AG04449 (cell line): ENCODE measurements around the gene ZNF197.

ENCODE experiments used
- CTCF ChIA-PET: fragments of 350-600 bp; formaldehyde crosslinking; extraction: SDS; loops from one replicate; lab custom pipeline; 2021; ENCODE audit warnings: antibody characterized with exemption; lab: Yijun Ruan, JAX
- POLR2A ChIA-PET: fragments of 400-600, 350-600 bp; formaldehyde crosslinking; extraction: SDS; loops from one replicate; lab custom pipeline; 2020; ENCODE audit warnings: antibody characterized with exemption, inconsistent platforms; lab: Yijun Ruan, JAX
- DNase-seq: peaks from one replicate; pipeline ENCODE4 v3.0.0-alpha.2; 2010; ENCODE audit warnings: low read depth, low spot score
- H3K4me3 ChIP-seq: 2 replicates; pipeline ENCODE4 v1.5.1; 2011; ENCODE audit warnings: low read depth, mild to moderate bottlenecking, control low read depth, low read length
- TF ChIP-seq, protein P1 (sequence below): IDR thresholded peaks from one replicate; pipeline ENCODE4 v1.5.1; 2011; ENCODE audit warnings: mild to moderate bottlenecking, moderate library complexity, low read length, control low read depth, inconsistent platforms; ENCODE audit not compliant: insufficient read depth; ENCODE audit errors: missing control alignments

The ZNF197 gene

DNA sequence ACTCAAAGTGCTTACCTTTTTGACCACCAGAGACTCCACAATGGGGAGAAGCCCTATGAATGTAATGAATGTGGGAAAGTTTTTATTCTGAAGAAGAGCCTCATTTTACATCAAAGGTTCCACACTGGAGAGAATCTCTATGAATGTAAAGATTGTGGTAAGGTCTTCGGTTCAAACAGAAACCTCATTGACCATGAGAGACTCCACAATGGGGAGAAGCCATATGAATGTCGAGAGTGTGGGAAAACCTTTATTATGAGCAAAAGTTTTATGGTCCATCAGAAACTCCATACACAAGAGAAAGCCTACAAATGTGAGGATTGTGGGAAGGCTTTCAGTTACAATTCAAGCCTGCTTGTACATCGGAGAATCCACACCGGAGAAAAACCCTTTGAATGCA is 18.2 kb downstream of the ZNF197 start:
- TF ChIP-seq, protein P1, sequence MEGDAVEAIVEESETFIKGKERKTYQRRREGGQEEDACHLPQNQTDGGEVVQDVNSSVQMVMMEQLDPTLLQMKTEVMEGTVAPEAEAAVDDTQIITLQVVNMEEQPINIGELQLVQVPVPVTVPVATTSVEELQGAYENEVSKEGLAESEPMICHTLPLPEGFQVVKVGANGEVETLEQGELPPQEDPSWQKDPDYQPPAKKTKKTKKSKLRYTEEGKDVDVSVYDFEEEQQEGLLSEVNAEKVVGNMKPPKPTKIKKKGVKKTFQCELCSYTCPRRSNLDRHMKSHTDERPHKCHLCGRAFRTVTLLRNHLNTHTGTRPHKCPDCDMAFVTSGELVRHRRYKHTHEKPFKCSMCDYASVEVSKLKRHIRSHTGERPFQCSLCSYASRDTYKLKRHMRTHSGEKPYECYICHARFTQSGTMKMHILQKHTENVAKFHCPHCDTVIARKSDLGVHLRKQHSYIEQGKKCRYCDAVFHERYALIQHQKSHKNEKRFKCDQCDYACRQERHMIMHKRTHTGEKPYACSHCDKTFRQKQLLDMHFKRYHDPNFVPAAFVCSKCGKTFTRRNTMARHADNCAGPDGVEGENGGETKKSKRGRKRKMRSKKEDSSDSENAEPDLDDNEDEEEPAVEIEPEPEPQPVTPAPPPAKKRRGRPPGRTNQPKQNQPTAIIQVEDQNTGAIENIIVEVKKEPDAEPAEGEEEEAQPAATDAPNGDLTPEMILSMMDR: no peak
- no peak for DNase-seq
- ChIA-PET CTCF (no interaction called here), POLR2A (no interaction called here)
- no peak overlapping the region for H3K4me3 ChIP-seq

DNA sequence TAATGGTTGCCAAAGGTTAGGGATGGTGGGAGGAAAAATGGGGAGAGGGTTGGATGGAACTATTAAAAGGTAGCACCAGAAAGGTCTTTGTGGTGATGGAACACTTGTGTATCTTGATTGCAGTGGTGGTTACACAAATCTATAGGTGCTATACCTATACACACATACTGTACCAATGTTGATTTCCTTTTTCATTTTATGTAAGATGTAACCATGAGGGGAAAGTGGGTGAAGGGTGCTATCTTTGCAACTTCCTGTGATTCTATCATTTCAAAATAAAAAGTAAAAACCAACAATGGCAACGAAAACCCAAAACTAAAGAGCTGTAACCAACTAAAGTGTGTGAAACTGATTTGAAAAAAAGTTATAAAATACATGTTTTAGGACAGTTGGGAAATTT is 22.9 kb downstream of the ZNF197 start:
- DNase-seq: no peak
- TF ChIP-seq, protein P1: no peak
- CTCF ChIA-PET: interaction anchor here (1.2 kb wide), 1 partner anchor 10 kb away, joined by 4 read pairs; no protein-coding TSS in a partner anchor
- H3K4me3 ChIP-seq: no peak overlapping the region
- POLR2A ChIA-PET: interaction anchor here (0.9 to 1.3 kb wide), 2 partner anchors 13 to 22 kb away, joined by 3 to 7 read pairs; partner anchors contain the start of gene ZNF197

DNA sequence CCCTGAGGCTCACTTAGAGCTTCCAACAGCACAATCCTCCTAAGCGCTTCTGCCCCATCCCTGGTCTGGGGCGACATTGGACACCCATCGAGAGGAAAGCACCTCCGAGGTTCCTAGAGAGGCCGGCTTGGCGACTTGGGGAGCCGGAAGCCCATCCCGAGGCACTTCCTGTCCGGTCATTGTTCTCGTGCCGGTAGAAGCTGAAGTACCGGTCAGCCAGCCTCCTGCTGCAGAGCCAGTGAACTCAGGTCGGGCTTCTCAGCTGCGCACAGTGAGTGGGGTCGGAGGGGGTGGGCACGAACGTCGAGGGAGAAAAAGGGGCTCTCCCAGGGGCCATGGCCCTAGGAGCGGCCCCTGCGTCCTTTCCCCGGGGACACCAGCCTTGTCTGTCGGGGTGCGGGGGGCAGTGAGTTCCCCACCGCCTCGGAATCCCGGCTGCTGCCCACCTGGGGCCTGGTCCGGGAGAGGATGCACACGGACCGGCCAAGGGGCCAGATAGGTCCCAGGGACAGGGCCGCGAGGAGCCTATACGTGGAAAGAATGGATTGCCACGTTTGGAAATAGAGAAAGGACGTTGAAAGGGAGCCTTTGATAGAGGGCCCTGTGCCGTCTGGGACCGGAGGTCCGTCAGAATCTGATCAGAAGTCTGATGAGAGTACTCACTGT is 23.9 kb downstream of the ZNF197 start, which contains the start of gene ZNF35:
Gene ZNF35, plus strand, starts transcription at position 169 of the 666 bp plus-strand sequence. CDS start 2,336 bp downstream, outside the sequence.
- ChIA-PET CTCF (interaction anchor here (1.2 kb wide), 1 partner anchor 10 kb away, joined by 4 read pairs; no protein-coding TSS in a partner anchor), POLR2A (interaction anchor here (0.9 to 1.3 kb wide), 2 partner anchors 12 to 23 kb away, joined by 3 to 7 read pairs; partner anchors contain the start of gene ZNF197)
- TF ChIP-seq, protein P1: no peak
- DNase-seq: peak; percentile 52
- H3K4me3 ChIP-seq: peak within 1 kb of the TSS; percentile 88

DNA sequence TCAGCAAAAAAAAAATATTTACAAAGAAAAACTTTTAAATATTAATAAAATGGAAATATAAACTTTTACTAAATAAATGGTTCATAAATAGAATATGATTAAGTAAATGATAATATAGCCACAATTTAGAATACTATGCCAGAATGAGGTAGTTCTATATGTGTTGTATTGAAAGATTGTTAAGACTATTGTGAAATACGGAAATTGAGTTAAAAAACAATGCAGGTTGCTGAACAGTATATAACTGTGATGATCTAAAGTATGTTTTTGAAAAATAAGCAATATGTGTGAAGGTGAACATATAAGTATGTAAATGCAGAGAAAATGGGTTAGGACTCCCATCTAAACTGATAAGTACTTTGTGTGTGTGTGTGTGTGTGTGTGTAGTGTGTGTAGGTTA is 24.9 kb downstream of the ZNF197 start:
- ChIA-PET POLR2A (no interaction called here), CTCF (no interaction called here)
- no peak for DNase-seq
- TF ChIP-seq, protein P1: no peak
- no peak overlapping the region for H3K4me3 ChIP-seq

DNA sequence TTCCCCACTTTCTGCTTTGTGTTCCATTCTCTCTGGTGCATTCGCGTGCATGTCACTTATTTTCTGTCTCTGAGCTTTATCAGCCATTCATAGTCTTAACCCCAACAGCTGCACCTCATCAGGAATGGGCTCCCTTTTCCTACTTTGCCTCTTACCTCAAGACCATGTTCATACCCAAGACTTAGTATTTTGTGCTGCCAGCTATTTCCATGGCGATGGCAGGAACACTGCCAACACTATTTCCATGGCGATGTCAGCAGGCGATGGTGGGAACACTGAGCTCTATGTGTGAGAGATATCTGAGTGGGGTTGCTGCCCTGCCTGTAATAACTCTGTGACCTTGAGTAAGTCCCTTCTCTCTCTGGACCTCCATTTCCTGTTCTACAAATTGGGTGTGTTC is 29.2 kb downstream of the ZNF197 start:
- DNase-seq: no peak
- H3K4me3 ChIP-seq: no peak overlapping the region
- CTCF ChIA-PET: interaction anchor here (1.0 kb wide), 1 partner anchor 29 kb away, joined by 3 read pairs; no protein-coding TSS in a partner anchor
- POLR2A ChIA-PET: no interaction called here
- TF ChIP-seq, protein P1: no peak

DNA sequence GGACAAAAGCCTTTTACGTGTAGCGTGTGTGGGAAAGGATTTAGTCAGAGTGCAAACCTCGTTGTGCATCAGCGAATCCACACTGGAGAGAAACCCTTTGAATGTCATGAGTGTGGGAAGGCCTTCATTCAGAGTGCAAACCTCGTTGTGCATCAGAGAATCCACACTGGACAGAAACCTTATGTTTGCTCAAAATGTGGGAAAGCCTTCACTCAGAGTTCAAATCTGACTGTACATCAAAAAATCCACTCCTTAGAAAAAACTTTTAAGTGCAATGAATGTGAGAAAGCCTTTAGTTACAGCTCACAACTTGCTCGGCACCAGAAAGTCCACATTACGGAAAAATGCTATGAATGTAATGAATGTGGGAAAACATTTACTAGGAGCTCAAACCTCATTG is 34.2 kb downstream of the ZNF197 start:
- DNase-seq: no peak
- H3K4me3 ChIP-seq: no peak overlapping the region
- ChIA-PET CTCF (interaction anchor here (1.0 kb wide), 1 partner anchor 8 kb away, joined by 4 read pairs; no protein-coding TSS in a partner anchor), POLR2A (no interaction called here)
- TF ChIP-seq, protein P1: no peak
